Lower lobe of right lung (tissue), 2 donors: Measurements from ENCODE around the gene PDE4B. TPM values are rescaled to one million over a fixed set of nuclear protein-coding genes. Genes with fewer than 3 reads are reported as not detected.
"Not testable (repeated sequence)": the region's sequence is repeated elsewhere in the genome, so short reads cannot be mapped to it uniquely, and the experiment has no call there.

Experiments
- ATAC-seq, 2 donors: fragments of 200-7000 bp; cut with Tn5 transposase; one replicate each; pipeline ENCODE4 v1.9.1; 2020 to 2022; ENCODE audit warnings: mild to moderate bottlenecking in 2 of 2, moderate library complexity in 2 of 2
- DNase-seq: peaks from one replicate; pipeline ENCODE4 v3.0.0-alpha.2; 2020
- H3K27ac ChIP-seq: fragments of 200-600 bp; one replicate; pipeline ENCODE4 v1.8.0; 2022
- H3K27me3 ChIP-seq: fragments of 200-600 bp; one replicate; pipeline ENCODE4 v1.8.0; 2022; ENCODE audit warnings: low read depth
- H3K36me3 ChIP-seq: fragments of 200-600 bp; one replicate; pipeline ENCODE4 v1.8.0; 2022; ENCODE audit warnings: mild to moderate bottlenecking
- H3K4me1 ChIP-seq: fragments of 200-600 bp; one replicate; pipeline ENCODE4 v1.8.0; 2022
- H3K4me3 ChIP-seq: fragments of 200-600 bp; one replicate; pipeline ENCODE4 v1.8.0; 2022; ENCODE audit warnings: mild to moderate bottlenecking
- H3K9me3 ChIP-seq: fragments of 200-600 bp; one replicate; pipeline ENCODE4 v1.8.0; 2022
- CTCF ChIP-seq: fragments of 200-600 bp; IDR thresholded peaks from one replicate; pipeline ENCODE4 v1.8.0; 2022; ENCODE audit warnings: antibody characterized with exemption, mild to moderate bottlenecking
- intact Hi-C: fragments of 100-400 bp; cut with DNase I; formaldehyde crosslinking; loops from one replicate; pipeline ENCODE4 v1.11.0; 2022
- total RNA-seq: library from RNA; stranded (reverse); fragmentation: NEBNext Ultra II Directional; extraction: Animal tissue kit (Norgen Biotek cat#: 25700); gene quantifications from one replicate; pipeline ENCODE4 v1.2.1, GENCODE V29; 2021
- donor health status: DM: no; HTN: yes; CAD: no; lungs with severe emphysema.

PDE4B gene
- total RNA-seq, 1 donor from 2014 or later = 26.9 TPM

GRCh38 chr1:66003690-66004089, 211.0 kb downstream of the PDE4B start:
- ATAC-seq (no peak), DNase-seq (no peak)
- H3K27me3 ChIP-seq = no peaks in the 10 kb centered on the region
- H3K4me3 ChIP-seq = no peak overlapping the region
- no peaks in the 10 kb centered on the region for H3K4me1 ChIP-seq
- intact Hi-C loops = no loop called here
- TF ChIP-seq CTCF = no peak
- H3K36me3 ChIP-seq = no peaks in the 10 kb centered on the region
- no peak overlapping the region for H3K27ac ChIP-seq
- no peaks in the 10 kb centered on the region for H3K9me3 ChIP-seq

GRCh38 chr1:66006534-66006933, 213.8 kb downstream of the PDE4B start:
- H3K27me3 ChIP-seq, H3K4me1 ChIP-seq, H3K36me3 ChIP-seq, DNase-seq, H3K4me3 ChIP-seq, H3K27ac ChIP-seq, H3K9me3 ChIP-seq, intact Hi-C loops, ATAC-seq: not testable (repeated sequence)

GRCh38 chr1:66012106-66012784, 219.6 kb downstream of the PDE4B start:
- H3K9me3 ChIP-seq = no peaks in the 10 kb centered on the region
- no peak overlapping the region for H3K4me3 ChIP-seq
- H3K4me1 ChIP-seq = no peaks in the 10 kb centered on the region
- no peaks in the 10 kb centered on the region for H3K27me3 ChIP-seq
- ATAC-seq (no peak), DNase-seq (no peak)
- H3K36me3 ChIP-seq = no peaks in the 10 kb centered on the region
- no peak overlapping the region for H3K27ac ChIP-seq
- intact Hi-C loops = no loop called here
- TF ChIP-seq CTCF = no peak

GRCh38 chr1:66013371-66013770, 220.7 kb downstream of the PDE4B start:
- Histone ChIP-seq H3K36me3 (no peaks in the 10 kb centered on the region), H3K4me1 (no peaks in the 10 kb centered on the region), H3K27me3 (no peaks in the 10 kb centered on the region), H3K4me3 (no peak overlapping the region), H3K27ac (no peak overlapping the region), H3K9me3 (no peaks in the 10 kb centered on the region)
- DNase-seq (no peak), ATAC-seq (no peak)
- no peak for TF ChIP-seq CTCF
- intact Hi-C loops = no loop called here

GRCh38 chr1:66022904-66023620, 230.4 kb downstream of the PDE4B start:
- H3K9me3 ChIP-seq = no peaks in the 10 kb centered on the region
- H3K27ac ChIP-seq = no peak overlapping the region
- intact Hi-C loops = no loop called here
- no peak for TF ChIP-seq CTCF
- no peak overlapping the region for H3K4me3 ChIP-seq
- H3K36me3 ChIP-seq = no peaks in the 10 kb centered on the region
- H3K27me3 ChIP-seq = no peaks in the 10 kb centered on the region
- ATAC-seq = no peak
- DNase-seq = no peak
- no peaks in the 10 kb centered on the region for H3K4me1 ChIP-seq

GRCh38 chr1:66025188-66025587, 232.5 kb downstream of the PDE4B start:
- H3K4me3 ChIP-seq = no peak overlapping the region
- peaks cover 6% of the 10 kb centered on the region for H3K9me3 ChIP-seq
- TF ChIP-seq CTCF = no peak
- no peak overlapping the region for H3K27ac ChIP-seq
- H3K4me1 ChIP-seq = no peaks in the 10 kb centered on the region
- H3K27me3 ChIP-seq = no peaks in the 10 kb centered on the region
- DNase-seq (no peak), ATAC-seq (no peak)
- no peaks in the 10 kb centered on the region for H3K36me3 ChIP-seq
- intact Hi-C loops = no loop called here
